COLO668 (cell line): ENCODE measurements around the gene SNRPD3.

Experiments used
- DNase-seq: peaks from one replicate; lab custom pipeline; 2025; ENCODE audit not compliant: unreplicated experiment; lab: John Stamatoyannopoulos, UW

The SNRPD3 gene

GRCh38 chr22:24566899-24567511, 11.2 kb downstream of the SNRPD3 start:
- no peak for DNase-seq

GRCh38 chr22:24567668-24568067, 11.9 kb downstream of the SNRPD3 start:
- DNase-seq = no peak

GRCh38 chr22:24571266-24571665, 15.5 kb downstream of the SNRPD3 start:
- no peak for DNase-seq

- no peak for DNase-seq
Observed at GRCh38 chr22:24576778-24577177, 21.0 kb downstream of the SNRPD3 start.

GRCh38 chr22:24578355-24579257, 22.8 kb downstream of the SNRPD3 start:
- DNase-seq = no peak

- no peak for DNase-seq
Observed at GRCh38 chr22:24579258-24579601, 23.4 kb downstream of the SNRPD3 start.

GRCh38 chr22:24580276-24580675, 24.5 kb downstream of the SNRPD3 start:
- no peak for DNase-seq

GRCh38 chr22:24582056-24582814, 26.4 kb downstream of the SNRPD3 start:
- no peak for DNase-seq

- peak; percentile 55 for DNase-seq
Observed at GRCh38 chr22:24583221-24584165, 27.7 kb downstream of the SNRPD3 start.

- no peak for DNase-seq
Observed at GRCh38 chr22:24584166-24584790, 28.5 kb downstream of the SNRPD3 start.

- no peak for DNase-seq
Observed at GRCh38 chr22:24584871-24585411, 29.1 kb downstream of the SNRPD3 start.

GRCh38 chr22:24585461-24585860, 29.7 kb downstream of the SNRPD3 start:
- no peak for DNase-seq

GRCh38 chr22:24585927-24586546, 30.2 kb downstream of the SNRPD3 start:
- no peak for DNase-seq

GRCh38 chr22:24587251-24587650, 31.5 kb downstream of the SNRPD3 start:
- DNase-seq = no peak

GRCh38 chr22:24587948-24588347, 32.1 kb downstream of the SNRPD3 start:
- no peak for DNase-seq

- no peak for DNase-seq
Observed at GRCh38 chr22:24588381-24588756, 32.6 kb downstream of the SNRPD3 start.

GRCh38 chr22:24588757-24589481, 33.1 kb downstream of the SNRPD3 start:
- peak; percentile 25 for DNase-seq

- no peak for DNase-seq
Observed at GRCh38 chr22:24589518-24590030, 33.8 kb downstream of the SNRPD3 start.
